ENCODE results near the gene ATXN2L. TPM values are rescaled to one million over a fixed set of nuclear protein-coding genes. Genes with fewer than 3 reads are reported as not detected.

ATXN2L gene
- total RNA-seq, 1 experiment from 2014 or later, result 309 TPM

GRCh38 chr16:28865722-28866453 lies 43.1 kb downstream of the ATXN2L start:
- H4K5ac ChIP-seq (ENCODE audit: insufficient read length, low read depth, low read length), result no peak overlapping the region
- H3K9me3 Mint-ChIP-seq, result no peaks in the 10 kb centered on the region
- no peak overlapping the region for H3K4me2 ChIP-seq (ENCODE audit: insufficient read depth, insufficient read length, low read length)
- H3K56ac ChIP-seq (ENCODE audit: insufficient read length, low read depth, low read length), result no peak overlapping the region
- H4K20me1 ChIP-seq (ENCODE audit: control insufficient read depth, insufficient read depth, insufficient read length), result no peaks in the 10 kb centered on the region
- peak overlapping the region; percentile 25 to 29; a peak in 3 of 5 replicates for H3K4me3 Mint-ChIP-seq
- TF ChIP-seq CTCF (conservative IDR thresholded peaks at IDR 0.05), result no peak
- H3K36me3 Mint-ChIP-seq (ENCODE audit: insufficient read depth in 1 of 3, low read depth in 3 of 3), result peaks cover 24 to 41% (median 37%) of the 10 kb centered on the region in 3 experiments
- no peak overlapping the region for H4K91ac ChIP-seq (ENCODE audit: insufficient read length, low read depth, low read length)
- no peak overlapping the region for H2BK5ac ChIP-seq (ENCODE audit: insufficient read length, low read length)
- no peaks in the 10 kb centered on the region for H3K9me3 ChIP-seq (ENCODE audit: control insufficient read depth, low read depth, low read length)
- no peak overlapping the region for H3K14ac ChIP-seq (ENCODE audit: insufficient read depth, low read length)
- no peak overlapping the region for H3T11ph ChIP-seq (ENCODE audit: low read length)
- no peaks in the 10 kb centered on the region; the same call in 1 of the 2 replicates for H3K27me3 Mint-ChIP-seq (ENCODE audit: low read depth)
- H3K79me1 ChIP-seq (ENCODE audit: insufficient read depth, low read depth, low read length, poor library complexity, severe bottlenecking), result peaks cover 3% of the 10 kb centered on the region
- H2BK120ac ChIP-seq (ENCODE audit: low read depth, low read length, poor library complexity, severe bottlenecking), result no peak overlapping the region
- no peak overlapping the region for H4K8ac ChIP-seq (replicated peaks; ENCODE audit: insufficient read length, low read depth, low read length)
- no peak overlapping the region for H2BK20ac ChIP-seq (ENCODE audit: low read depth, low read length, poor library complexity, severe bottlenecking)
- WGBS (ENCODE audit: extremely low coverage, insufficient read length, low lambda C conversion rate), result no CpG with 5 or more reads among the region's 32 CpGs
- H3K27ac Mint-ChIP-seq, result peak overlapping the region in 1 of 3 experiments; percentile 84; a peak in 2 of 7 replicates
- no peak overlapping the region for H3K4ac ChIP-seq (ENCODE audit: low read depth, low read length)
- no peak overlapping the region for H3K23ac ChIP-seq (ENCODE audit: insufficient read length, low read depth, low read length)
- H3K79me2 ChIP-seq (ENCODE audit: insufficient read depth, low read length), result peaks cover 9% of the 10 kb centered on the region; the same call in 1 of the 2 replicates
- H3K4me1 Mint-ChIP-seq, result peaks cover 9 to 18% of the 10 kb centered on the region in 2 experiments
- no peak overlapping the region for H2BK12ac ChIP-seq (ENCODE audit: insufficient read length, low read depth, low read length)
- no peaks in the 10 kb centered on the region for H3K27me3 ChIP-seq (ENCODE audit: insufficient read depth, low read length)
- no peak overlapping the region for H2AK5ac ChIP-seq (ENCODE audit: insufficient read length, low read length)
- no peak for DNase-seq
- no peak overlapping the region for H3K27ac ChIP-seq (ENCODE audit: insufficient read length, low read depth, low read length)
- no peak overlapping the region for H3K9ac ChIP-seq (ENCODE audit: extremely low read depth, insufficient read length, low read length)
- no peak overlapping the region for H2BK15ac ChIP-seq (ENCODE audit: low read depth, low read length)
- peaks cover 1% of the 10 kb centered on the region; the same call in 1 of the 2 replicates for H3K4me1 ChIP-seq (ENCODE audit: insufficient read depth, low read length)
- H2AFZ ChIP-seq (ENCODE audit: low read length), result no peak overlapping the region
- H3K18ac ChIP-seq (ENCODE audit: insufficient read length, low read depth, low read length), result no peak overlapping the region
- H3K23me2 ChIP-seq (ENCODE audit: insufficient read length, low read depth, low read length, poor library complexity, severe bottlenecking), result peaks cover 9% of the 10 kb centered on the region

All from H9 (cell line).